OCI-LY1 (cell line): ENCODE data around the gene IFNA2.

Experiments
- H2AFZ ChIP-seq: fragments of 200-600 bp; sonication (generic), shearing (Covaris generic); 2 replicates; pipeline ENCODE4 v1.6.0; 2014; ENCODE audit warnings: antibody characterized with exemption, mild to moderate bottlenecking, low read length
- H3F3A ChIP-seq: fragments of 200-600 bp; sonication (generic), shearing (Covaris generic); 2 replicates; pipeline ENCODE4 v1.6.0; 2014; ENCODE audit warnings: mild to moderate bottlenecking, antibody characterized with exemption, low read length, moderate library complexity; ENCODE audit not compliant: insufficient read depth
- H3K27ac ChIP-seq: fragments of 200-600 bp; sonication (generic); 2 replicates; pipeline ENCODE4 v1.5.1; 2014; ENCODE audit warnings: low read length, mixed run types, mild to moderate bottlenecking, low read depth; ENCODE audit not compliant: poor library complexity, severe bottlenecking
- H3K27me3 ChIP-seq: fragments of 200-600 bp; sonication (generic); 2 replicates; pipeline ENCODE4 v1.6.0; 2014; ENCODE audit warnings: antibody characterized with exemption, mild to moderate bottlenecking, low read length, moderate library complexity; ENCODE audit not compliant: insufficient read depth
- H3K36me3 ChIP-seq: fragments of 200-600 bp; sonication (generic); 2 replicates; pipeline ENCODE4 v1.6.1; 2014; ENCODE audit warnings: mild to moderate bottlenecking, antibody characterized with exemption, low read length, moderate library complexity, mixed read lengths; ENCODE audit not compliant: insufficient read depth
- H3K4me1 ChIP-seq: fragments of 200-600 bp; sonication (generic); 2 replicates; pipeline ENCODE4 v1.5.1; 2014; ENCODE audit warnings: mild to moderate bottlenecking, low read length, moderate library complexity; ENCODE audit not compliant: insufficient read depth, severe bottlenecking
- H3K4me2 ChIP-seq: fragments of 200-600 bp; sonication (generic), shearing (Covaris generic); 2 replicates; pipeline ENCODE4 v1.6.1; 2014; ENCODE audit warnings: low read length
- H3K4me3 ChIP-seq: fragments of 200-600 bp; sonication (generic); 2 replicates; pipeline ENCODE4 v1.5.1; 2014; ENCODE audit warnings: low read length, low read depth, mild to moderate bottlenecking, mixed read lengths; ENCODE audit not compliant: poor library complexity, severe bottlenecking
- H3K79me2 ChIP-seq: fragments of 200-600 bp; shearing (Covaris generic); 2 replicates; pipeline ENCODE4 v1.6.1; 2016; ENCODE audit warnings: mixed run types, low read length, mixed read lengths; ENCODE audit not compliant: insufficient read depth
- H3K9ac ChIP-seq: fragments of 200-600 bp; sonication (generic), shearing (Covaris generic); 2 replicates; pipeline ENCODE4 v1.6.1; 2014; ENCODE audit warnings: mild to moderate bottlenecking, low read length, mixed read lengths
- H3K9me2 ChIP-seq: fragments of 200-600 bp; sonication (generic), shearing (Covaris generic); 2 replicates; pipeline ENCODE4 v1.6.1; 2014; ENCODE audit warnings: low read depth, mild to moderate bottlenecking, low read length, mixed read lengths
- H3K9me3 ChIP-seq: fragments of 200-600 bp; shearing (Covaris generic); 2 replicates; pipeline ENCODE4 v1.6.1; 2014; ENCODE audit warnings: low read length, mixed read lengths
- H4K20me1 ChIP-seq: fragments of 200-600 bp; sonication (generic), shearing (Covaris generic); 2 replicates; pipeline ENCODE4 v1.6.0; 2016; ENCODE audit warnings: mild to moderate bottlenecking, low read length; ENCODE audit not compliant: insufficient read depth
- EZH2 ChIP-seq: fragments of 200-600 bp; sonication (generic), shearing (Covaris generic); IDR thresholded peaks from 2 replicates; pipeline ENCODE4 v1.8.0; 2017; ENCODE audit warnings: borderline replicate concordance, mixed run types, mild to moderate bottlenecking, antibody characterized with exemption, low read length, moderate library complexity, mixed read lengths
- TF ChIP-seq, protein P1 (sequence below): fragments of 200-600 bp; sonication (generic), shearing (Covaris generic); IDR thresholded peaks from 2 replicates; pipeline ENCODE4 v1.5.1; 2017; ENCODE audit warnings: mild to moderate bottlenecking, antibody characterized with exemption, low read length, moderate library complexity, mixed read lengths

IFNA2 gene

DNA sequence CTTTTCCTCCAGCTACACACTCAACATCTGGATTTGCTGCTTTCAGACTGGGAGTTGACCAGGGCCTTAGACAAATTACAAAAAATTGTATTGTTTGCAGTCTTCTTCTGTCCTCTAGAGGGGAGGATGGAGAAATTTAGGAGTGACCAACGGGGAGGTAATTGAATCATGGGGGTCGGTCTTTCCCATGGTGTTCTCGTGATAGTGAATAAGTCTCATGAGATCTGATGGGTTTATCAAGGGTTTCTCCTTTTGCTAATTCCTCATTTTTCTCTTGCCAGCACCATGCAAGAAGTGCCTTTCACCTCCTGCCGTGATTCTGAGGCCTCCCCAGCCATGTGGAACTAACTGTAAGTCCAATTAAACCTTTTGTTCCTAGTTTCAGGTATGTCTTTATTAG is 28.0 kb upstream of the IFNA2 start:
- no peaks in the 10 kb centered on the region for H3F3A ChIP-seq
- no peak overlapping the region for H3K4me3 ChIP-seq
- H3K9me2 ChIP-seq: no peaks in the 10 kb centered on the region
- no peak overlapping the region for H3K9ac ChIP-seq
- H3K36me3 ChIP-seq: no peaks in the 10 kb centered on the region
- H3K27ac ChIP-seq: no peak overlapping the region
- no peak for TF ChIP-seq EZH2
- TF ChIP-seq, protein P1, sequence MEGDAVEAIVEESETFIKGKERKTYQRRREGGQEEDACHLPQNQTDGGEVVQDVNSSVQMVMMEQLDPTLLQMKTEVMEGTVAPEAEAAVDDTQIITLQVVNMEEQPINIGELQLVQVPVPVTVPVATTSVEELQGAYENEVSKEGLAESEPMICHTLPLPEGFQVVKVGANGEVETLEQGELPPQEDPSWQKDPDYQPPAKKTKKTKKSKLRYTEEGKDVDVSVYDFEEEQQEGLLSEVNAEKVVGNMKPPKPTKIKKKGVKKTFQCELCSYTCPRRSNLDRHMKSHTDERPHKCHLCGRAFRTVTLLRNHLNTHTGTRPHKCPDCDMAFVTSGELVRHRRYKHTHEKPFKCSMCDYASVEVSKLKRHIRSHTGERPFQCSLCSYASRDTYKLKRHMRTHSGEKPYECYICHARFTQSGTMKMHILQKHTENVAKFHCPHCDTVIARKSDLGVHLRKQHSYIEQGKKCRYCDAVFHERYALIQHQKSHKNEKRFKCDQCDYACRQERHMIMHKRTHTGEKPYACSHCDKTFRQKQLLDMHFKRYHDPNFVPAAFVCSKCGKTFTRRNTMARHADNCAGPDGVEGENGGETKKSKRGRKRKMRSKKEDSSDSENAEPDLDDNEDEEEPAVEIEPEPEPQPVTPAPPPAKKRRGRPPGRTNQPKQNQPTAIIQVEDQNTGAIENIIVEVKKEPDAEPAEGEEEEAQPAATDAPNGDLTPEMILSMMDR: no peak
- H3K27me3 ChIP-seq: no peaks in the 10 kb centered on the region
- H2AFZ ChIP-seq: no peak overlapping the region
- no peak overlapping the region for H3K4me2 ChIP-seq
- H3K4me1 ChIP-seq: no peaks in the 10 kb centered on the region
- no peaks in the 10 kb centered on the region for H3K79me2 ChIP-seq
- H4K20me1 ChIP-seq: no peaks in the 10 kb centered on the region
- no peaks in the 10 kb centered on the region for H3K9me3 ChIP-seq

DNA sequence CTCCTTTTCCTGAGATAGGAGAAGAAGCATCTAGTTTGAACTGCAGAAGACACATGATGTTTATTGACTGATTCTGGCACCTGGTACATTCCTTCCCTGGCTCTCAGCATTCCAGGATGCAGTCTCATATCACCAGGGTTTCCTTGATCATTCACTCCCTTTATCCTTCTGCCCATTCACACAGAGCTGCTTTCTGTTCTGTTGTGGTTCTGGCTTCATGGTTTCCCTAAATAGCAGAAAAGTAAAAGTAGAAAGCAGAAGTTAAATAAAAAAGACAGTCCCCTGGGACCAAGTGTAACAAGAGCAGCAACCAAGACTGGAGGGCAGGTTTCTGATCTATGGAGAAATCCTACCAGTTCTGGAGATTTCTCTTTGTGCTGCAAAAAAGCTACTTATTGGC is 26.9 kb upstream of the IFNA2 start:
- H3K27ac ChIP-seq: no peak overlapping the region
- H3K79me2 ChIP-seq: no peaks in the 10 kb centered on the region
- H2AFZ ChIP-seq: no peak overlapping the region
- H3K27me3 ChIP-seq: no peaks in the 10 kb centered on the region
- no peak overlapping the region for H3K9ac ChIP-seq
- H3K36me3 ChIP-seq: no peaks in the 10 kb centered on the region
- no peaks in the 10 kb centered on the region for H3F3A ChIP-seq
- H3K4me1 ChIP-seq: no peaks in the 10 kb centered on the region
- H3K9me3 ChIP-seq: no peaks in the 10 kb centered on the region
- no peaks in the 10 kb centered on the region for H4K20me1 ChIP-seq
- no peaks in the 10 kb centered on the region for H3K9me2 ChIP-seq
- TF ChIP-seq EZH2: no peak
- TF ChIP-seq, protein P1: no peak
- no peak overlapping the region for H3K4me3 ChIP-seq
- no peak overlapping the region for H3K4me2 ChIP-seq

DNA sequence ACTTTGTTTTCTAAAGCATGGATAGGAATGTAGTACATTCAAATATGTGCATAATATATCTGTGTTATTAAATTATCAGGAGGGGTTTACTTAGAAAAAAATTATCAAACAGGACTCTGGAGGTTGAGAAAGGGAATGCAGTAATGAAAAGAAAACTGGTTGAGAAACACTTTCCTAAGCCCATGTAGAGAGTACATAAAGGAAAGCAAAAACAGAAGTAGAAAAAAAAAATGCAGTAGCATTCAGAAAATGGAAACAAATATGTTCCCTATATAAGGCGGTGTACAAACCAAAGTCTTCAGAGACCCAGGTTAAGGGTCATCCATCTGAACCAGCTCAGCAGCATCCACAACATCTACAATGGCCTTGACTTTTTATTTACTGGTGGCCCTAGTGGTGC is 23.6 kb upstream of the IFNA2 start, which contains the start of gene IFNA8:
Gene IFNA8, plus strand, starts transcription at position 301 of the 400 bp plus-strand sequence. Its CDS starts 60 bp downstream, at position 361.
- TF ChIP-seq, protein P1: no peak
- no peaks in the 10 kb centered on the region for H3K27me3 ChIP-seq

More for the DNA sequence above, 23.6 kb upstream of the IFNA2 start, which contains the start of gene IFNA8:
- H3F3A ChIP-seq: no peaks in the 10 kb centered on the region
- no peaks in the 10 kb centered on the region for H3K79me2 ChIP-seq
- H3K4me2 ChIP-seq: no peak within 1 kb of the TSS
- H3K27ac ChIP-seq: no peak within 1 kb of the TSS
- no peak within 1 kb of the TSS for H3K9ac ChIP-seq
- no peaks in the 10 kb centered on the region for H3K9me3 ChIP-seq
- H3K4me3 ChIP-seq: no peak within 1 kb of the TSS
- H2AFZ ChIP-seq: no peak within 1 kb of the TSS
- H3K4me1 ChIP-seq: no peaks in the 10 kb centered on the region
- H3K36me3 ChIP-seq: no peaks in the 10 kb centered on the region
- no peaks in the 10 kb centered on the region for H4K20me1 ChIP-seq
- H3K9me2 ChIP-seq: no peaks in the 10 kb centered on the region
